ENCODE measurements around the gene TMED1.
A peak's percentile ranks its signal among the peaks of the same experiment; 100 is the strongest.
"Not testable (repeated sequence)": the region's sequence is repeated elsewhere in the genome, so short reads cannot be mapped to it uniquely, and the experiment has no call there.

Gene TMED1

GRCh38 chr19:10835754-10836478 is at the start of gene TMED1:
TMED1 (minus strand) TSS chr19:10836212; CDS start chr19:10836191, 21 bp downstream.
- DNase-seq (ENCODE audit: low spot score) = peak; percentile 95

DNA sequence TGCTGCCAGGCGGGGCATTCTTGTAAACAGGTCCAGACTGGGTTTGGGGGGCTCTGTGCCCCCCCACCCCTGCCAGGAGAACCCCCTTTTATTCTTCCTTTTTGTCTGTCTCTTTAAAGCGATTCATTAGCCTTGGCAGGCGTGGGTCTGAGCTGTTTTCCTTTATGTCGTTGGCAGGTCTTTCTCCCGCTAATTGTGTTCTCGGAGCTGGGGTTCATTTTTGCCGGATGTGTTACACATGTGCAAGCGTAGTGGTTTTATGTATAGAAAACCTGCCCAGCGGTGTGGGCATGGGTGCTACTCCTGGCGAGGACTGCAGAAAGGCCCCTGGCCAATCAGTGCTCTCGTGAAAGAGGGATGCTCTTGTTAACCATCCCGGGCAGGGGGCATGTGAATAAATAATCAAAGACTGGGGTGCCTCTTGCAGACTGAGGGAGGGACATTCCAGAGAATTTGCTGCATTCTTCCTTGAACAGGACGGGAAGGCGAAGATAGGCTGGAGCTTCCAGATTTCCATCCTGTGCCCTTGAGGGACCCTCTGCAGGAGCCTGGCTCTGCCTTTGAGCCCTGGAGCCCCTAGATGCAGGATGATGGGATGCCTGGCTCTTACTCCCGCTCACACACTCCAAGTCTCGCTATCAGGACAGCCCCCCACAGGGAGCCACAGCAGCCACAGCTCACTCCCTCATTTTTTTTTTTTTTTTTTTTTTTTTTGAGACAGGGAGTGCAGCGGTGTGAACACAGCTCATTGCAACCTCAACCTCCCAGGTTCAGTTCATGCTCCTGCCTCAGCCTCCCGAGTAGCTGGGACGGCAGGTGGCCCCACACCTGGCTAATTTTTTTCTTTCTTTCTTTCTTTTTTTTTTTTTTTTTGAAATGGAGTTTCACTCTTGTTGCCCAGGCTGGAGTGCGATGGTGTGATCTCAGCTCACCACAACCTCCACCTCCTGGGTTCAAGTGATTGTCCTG is 49.5 kb upstream of the TMED1 start:
- no peak for DNase-seq (ENCODE audit: low spot score)

- no peak for DNase-seq (ENCODE audit: low spot score)
Measured at GRCh38 chr19:10884274-10884673, 48.3 kb upstream of the TMED1 start.

GRCh38 chr19:10882108-10882457 is 46.1 kb upstream of the TMED1 start:
- peak; percentile 24 for DNase-seq (ENCODE audit: low spot score)

GRCh38 chr19:10881403-10882107 is 45.5 kb upstream of the TMED1 start:
- peak; percentile 33 for DNase-seq (ENCODE audit: low spot score)

- DNase-seq (ENCODE audit: low spot score) = no peak
Measured at GRCh38 chr19:10878253-10878652, 42.2 kb upstream of the TMED1 start.

DNA sequence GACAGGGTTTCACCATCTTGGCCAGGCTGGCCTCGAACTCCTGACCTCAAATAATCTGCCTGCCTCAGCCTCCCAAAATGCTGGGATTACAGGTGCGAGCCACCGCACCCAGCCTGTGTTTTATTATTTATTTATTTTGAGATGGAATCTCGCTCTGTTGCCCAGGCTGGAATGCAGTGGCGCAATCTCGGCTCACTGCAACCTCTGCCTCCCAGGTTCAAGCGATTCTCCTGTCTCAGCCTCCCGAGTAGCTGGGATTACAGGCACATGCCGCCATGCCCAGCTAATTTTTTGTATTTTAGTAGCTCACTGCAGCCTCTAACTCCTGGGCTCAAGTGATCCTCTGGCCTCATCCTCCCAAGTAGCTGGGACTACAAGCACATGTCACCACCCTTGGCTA is 41.6 kb upstream of the TMED1 start:
- DNase-seq (ENCODE audit: low spot score) = not testable (repeated sequence)

- no peak for DNase-seq (ENCODE audit: low spot score)
Measured at GRCh38 chr19:10876459-10877240, 40.6 kb upstream of the TMED1 start.

- no peak for DNase-seq (ENCODE audit: low spot score)
Measured at GRCh38 chr19:10874024-10874423, 38.0 kb upstream of the TMED1 start.

GRCh38 chr19:10872546-10873107 is 36.6 kb upstream of the TMED1 start:
- no peak for DNase-seq (ENCODE audit: low spot score)

DNA sequence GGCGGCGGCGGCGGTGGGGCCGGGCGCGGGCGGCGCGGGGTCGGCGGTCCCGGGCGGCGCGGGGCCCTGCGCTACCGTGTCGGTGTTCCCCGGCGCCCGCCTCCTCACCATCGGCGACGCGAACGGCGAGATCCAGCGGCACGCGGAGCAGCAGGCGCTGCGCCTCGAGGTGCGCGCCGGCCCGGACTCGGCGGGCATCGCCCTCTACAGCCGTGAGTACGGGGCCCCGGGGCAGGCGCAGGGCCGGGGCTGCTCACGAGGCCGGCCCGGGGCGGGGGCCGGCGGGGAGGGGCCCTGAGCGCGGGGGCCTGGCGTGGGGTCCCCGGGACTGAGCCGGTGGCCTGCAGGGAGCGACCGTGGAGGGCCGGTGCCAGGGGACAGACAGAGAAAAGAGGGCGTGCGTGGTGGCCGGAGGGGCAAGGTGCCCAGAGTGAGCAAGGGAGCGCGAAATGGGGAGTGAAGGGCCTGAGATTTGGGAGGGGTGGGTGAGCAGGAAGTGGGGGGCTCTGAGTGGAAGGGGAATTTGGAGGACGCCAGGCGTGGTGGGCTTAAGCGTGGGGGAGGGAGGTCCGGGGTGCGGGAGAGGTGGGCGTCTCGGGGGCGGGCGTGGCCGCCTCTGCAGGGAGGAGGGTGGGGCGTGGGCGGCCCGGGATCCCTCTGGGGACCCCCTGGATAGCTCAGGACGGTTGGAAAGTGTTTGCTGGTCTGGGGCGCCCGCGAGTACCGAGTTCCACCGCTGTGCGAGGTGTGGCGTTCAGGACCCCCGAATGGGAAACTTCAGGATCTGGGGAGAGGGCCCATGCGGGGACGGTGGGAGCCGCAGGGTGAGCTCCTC is 35.9 kb upstream of the TMED1 start:
- DNase-seq (ENCODE audit: low spot score) = peak; percentile 84

GRCh38 chr19:10870955-10871603 is 35.1 kb upstream of the TMED1 start, which contains the start of gene CARM1:
CARM1 (plus strand) TSS chr19:10871553; CDS start chr19:10871703, 150 bp downstream.
- peak; percentile 99 for DNase-seq (ENCODE audit: low spot score)

- DNase-seq (ENCODE audit: low spot score) = no peak
Measured at GRCh38 chr19:10870501-10870954, 34.5 kb upstream of the TMED1 start.

DNA sequence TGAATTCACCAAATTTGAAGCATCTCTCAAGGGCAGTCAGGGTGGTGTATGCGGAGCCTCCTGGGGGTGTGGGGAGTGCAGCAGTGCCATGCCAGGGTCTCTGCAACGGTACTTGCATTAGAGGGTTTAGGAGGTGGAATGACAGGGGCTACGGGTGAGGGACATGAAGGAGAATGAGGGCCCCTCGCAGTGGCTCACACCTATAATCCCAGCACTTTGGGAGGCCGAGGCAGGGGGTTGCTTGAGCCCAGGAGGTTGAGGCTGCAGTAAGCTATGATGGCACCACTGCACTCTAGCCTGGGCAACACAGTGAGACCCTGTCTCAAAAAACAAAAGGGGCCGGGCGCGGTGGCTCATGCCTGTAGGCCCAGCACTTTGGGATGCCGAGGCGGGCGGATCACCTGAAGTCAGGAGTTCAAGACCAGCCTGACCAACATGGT is 33.9 kb upstream of the TMED1 start:
- not testable (repeated sequence) for DNase-seq (ENCODE audit: low spot score)

DNA sequence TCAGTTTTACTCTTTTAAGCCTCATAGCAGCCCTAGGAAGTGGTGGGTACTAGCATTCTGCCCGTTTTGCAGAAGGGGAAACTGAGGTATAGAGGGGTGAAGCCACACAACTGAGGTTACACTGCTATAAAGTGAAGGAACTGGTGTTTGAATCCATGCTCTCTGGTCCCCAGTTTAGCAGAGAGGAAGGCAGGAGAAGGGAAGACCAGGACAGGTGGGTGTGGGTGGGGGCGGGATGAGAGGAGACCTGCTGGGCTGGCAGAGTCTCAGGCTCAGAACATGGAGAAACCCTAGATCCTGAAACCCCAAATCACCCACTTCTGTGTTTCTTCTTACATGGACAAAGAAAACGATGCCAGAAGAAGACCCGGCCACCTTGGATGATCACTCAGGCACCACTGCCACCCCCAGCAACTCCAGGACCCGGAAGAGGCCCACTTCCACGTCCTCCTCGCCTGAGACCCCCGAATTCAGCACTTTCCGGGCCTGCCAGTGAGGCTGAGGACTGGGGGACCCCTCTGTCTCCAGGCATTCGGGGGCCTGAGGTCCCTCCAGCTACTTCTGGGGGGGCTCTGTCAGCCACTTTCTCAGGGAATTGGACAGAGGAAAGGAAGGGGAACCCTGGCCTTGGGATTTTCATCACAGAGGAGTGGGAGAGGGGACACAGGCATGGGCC is 33.0 kb upstream of the TMED1 start:
- DNase-seq (ENCODE audit: low spot score) = no peak

DNA sequence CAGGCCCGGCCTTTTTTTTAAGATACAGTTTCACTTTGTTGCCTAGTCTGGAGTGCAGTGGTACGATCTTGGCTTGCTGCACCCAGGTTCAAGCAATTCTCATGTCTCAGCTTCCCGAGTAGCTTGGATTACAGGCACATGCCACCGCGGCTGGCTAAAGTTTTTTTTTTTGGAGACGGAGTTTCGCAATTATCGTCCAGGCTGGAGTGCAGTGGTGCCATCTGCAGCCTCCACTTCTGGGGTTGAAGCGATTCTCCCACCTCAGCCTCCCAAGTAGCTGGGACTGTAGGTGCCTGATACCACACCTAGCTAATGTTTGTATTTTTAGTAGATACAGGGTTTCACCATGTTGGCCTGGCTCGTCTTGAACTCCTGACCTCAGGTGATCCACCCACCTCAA is 30.5 kb upstream of the TMED1 start:
- DNase-seq (ENCODE audit: low spot score) = no peak

GRCh38 chr19:10864538-10864899 is 28.5 kb upstream of the TMED1 start:
- DNase-seq (ENCODE audit: low spot score) = peak; percentile 86

DNA sequence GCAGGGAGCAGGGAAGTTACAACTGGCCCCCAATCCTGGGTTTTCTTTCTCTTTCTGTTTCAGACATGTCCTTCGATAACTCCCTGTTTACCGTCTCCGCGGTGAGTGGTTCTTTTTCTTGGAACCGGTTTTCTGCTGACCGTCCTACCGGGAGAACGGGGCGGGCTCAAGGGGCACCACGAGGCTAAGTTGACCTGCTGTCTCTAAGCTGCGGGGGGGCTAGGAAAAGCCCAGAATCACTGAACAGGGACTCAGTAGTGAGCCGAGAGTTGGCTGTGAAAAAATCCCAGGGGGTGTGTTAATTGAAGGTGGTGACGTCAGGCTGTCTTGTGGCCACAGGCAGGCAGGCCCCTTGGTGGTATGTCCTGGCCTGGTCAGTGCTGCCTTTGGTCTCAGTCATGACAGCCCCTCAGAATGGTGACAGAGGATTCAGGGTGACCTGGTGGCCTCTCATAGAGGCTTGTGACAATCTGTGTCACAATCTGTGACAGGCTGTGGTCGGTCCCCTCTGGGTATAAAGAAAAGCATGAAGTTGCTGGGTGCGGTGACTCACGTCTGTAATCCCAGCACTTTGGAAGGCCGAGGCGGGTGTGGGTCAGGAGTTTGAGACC is 27.2 kb upstream of the TMED1 start:
- no peak for DNase-seq (ENCODE audit: low spot score)

All from D341Med (cell line).